Measurements from ENCODE around the gene PPP2R2D.

Gene PPP2R2D

GRCh38 chr10:131955591-131956340 lies 55.0 kb downstream of the PPP2R2D start:
- TF ChIP-seq CTCF (conservative IDR thresholded peaks at IDR 0.05; ENCODE audit: low read depth, low read length): no peak
- H3K36me3 ChIP-seq (ENCODE audit: insufficient read depth): no peaks in the 10 kb centered on the region
- H3K4me3 ChIP-seq (IDR thresholded peaks at IDR 0.05; ENCODE audit: insufficient read depth, low read depth, low read length): no peak overlapping the region
- H3K4me1 ChIP-seq (ENCODE audit: low read depth, poor library complexity, severe bottlenecking): no peaks in the 10 kb centered on the region
- H3K27me3 ChIP-seq (ENCODE audit: insufficient read depth, low read depth): no peaks in the 10 kb centered on the region
- no peak overlapping the region for H3K9ac ChIP-seq
- no peak overlapping the region for H3K27ac ChIP-seq
- H3K4me2 ChIP-seq: no peak overlapping the region
- no peaks in the 10 kb centered on the region for H4K20me1 ChIP-seq (ENCODE audit: insufficient read depth)
- H3K79me2 ChIP-seq (ENCODE audit: insufficient read depth, low read depth): no peaks in the 10 kb centered on the region
- no peak overlapping the region for H2AFZ ChIP-seq (ENCODE audit: low read depth)

GRCh38 chr10:131959841-131960240 lies 59.0 kb downstream of the PPP2R2D start:
- H3K36me3 ChIP-seq (ENCODE audit: insufficient read depth): no peaks in the 10 kb centered on the region

DNA sequence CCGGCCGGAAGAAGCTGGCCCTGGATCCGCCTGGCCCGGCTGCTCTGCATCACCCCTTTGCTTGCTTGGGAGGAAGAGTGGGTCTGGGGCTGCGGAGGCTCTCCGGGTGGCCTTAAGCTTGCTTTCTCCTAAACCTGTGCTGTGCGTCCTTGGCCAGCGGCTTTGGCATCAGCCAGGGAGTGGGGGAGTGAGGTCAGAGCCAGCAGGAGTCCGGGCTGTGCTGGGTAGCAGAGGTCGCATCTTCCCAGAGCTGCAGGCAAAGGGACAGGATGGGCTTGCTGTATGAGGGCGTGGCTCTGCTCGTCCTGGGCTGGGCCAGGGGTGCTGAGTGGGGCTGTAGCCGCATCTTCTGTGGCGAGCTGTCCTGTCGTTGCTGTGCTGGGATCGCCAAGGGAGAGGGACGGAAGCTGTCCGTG lies 59.8 kb downstream of the PPP2R2D start:
- Histone ChIP-seq H3K4me3 (IDR thresholded peaks at IDR 0.05; ENCODE audit: insufficient read depth, low read depth, low read length) (no peak overlapping the region), H3K36me3 (ENCODE audit: insufficient read depth) (no peaks in the 10 kb centered on the region), H3K27ac (no peak overlapping the region), H3K27me3 (ENCODE audit: insufficient read depth, low read depth) (no peaks in the 10 kb centered on the region), H3K4me2 (no peak overlapping the region), H3K4me1 (ENCODE audit: low read depth, poor library complexity, severe bottlenecking) (no peaks in the 10 kb centered on the region), H3K9ac (no peak overlapping the region), H4K20me1 (ENCODE audit: insufficient read depth) (no peaks in the 10 kb centered on the region), H3K79me2 (ENCODE audit: insufficient read depth, low read depth) (no peaks in the 10 kb centered on the region), H2AFZ (ENCODE audit: low read depth) (no peak overlapping the region)
- TF ChIP-seq CTCF (conservative IDR thresholded peaks at IDR 0.05; ENCODE audit: low read depth, low read length): no peak

More at GRCh38 chr10:131959841-131960240, 59.0 kb downstream of the PPP2R2D start:
- Histone ChIP-seq H2AFZ (ENCODE audit: low read depth) (no peak overlapping the region), H3K4me1 (ENCODE audit: low read depth, poor library complexity, severe bottlenecking) (no peaks in the 10 kb centered on the region), H3K27ac (no peak overlapping the region), H4K20me1 (ENCODE audit: insufficient read depth) (no peaks in the 10 kb centered on the region), H3K4me3 (IDR thresholded peaks at IDR 0.05; ENCODE audit: insufficient read depth, low read depth, low read length) (no peak overlapping the region), H3K9ac (no peak overlapping the region), H3K4me2 (no peak overlapping the region), H3K27me3 (ENCODE audit: insufficient read depth, low read depth) (no peaks in the 10 kb centered on the region), H3K79me2 (ENCODE audit: insufficient read depth, low read depth) (no peaks in the 10 kb centered on the region)
- TF ChIP-seq CTCF (conservative IDR thresholded peaks at IDR 0.05; ENCODE audit: low read depth, low read length): no peak

GRCh38 chr10:131961047-131961776 lies 60.4 kb downstream of the PPP2R2D start:
- H4K20me1 ChIP-seq (ENCODE audit: insufficient read depth): no peaks in the 10 kb centered on the region
- no peaks in the 10 kb centered on the region for H3K27me3 ChIP-seq (ENCODE audit: insufficient read depth, low read depth)
- no peaks in the 10 kb centered on the region for H3K36me3 ChIP-seq (ENCODE audit: insufficient read depth)
- no peak overlapping the region for H3K4me2 ChIP-seq
- no peak overlapping the region for H3K4me3 ChIP-seq (IDR thresholded peaks at IDR 0.05; ENCODE audit: insufficient read depth, low read depth, low read length)
- H2AFZ ChIP-seq (ENCODE audit: low read depth): no peak overlapping the region
- H3K9ac ChIP-seq: no peak overlapping the region
- TF ChIP-seq CTCF (conservative IDR thresholded peaks at IDR 0.05; ENCODE audit: low read depth, low read length): no peak
- no peaks in the 10 kb centered on the region for H3K79me2 ChIP-seq (ENCODE audit: insufficient read depth, low read depth)
- H3K27ac ChIP-seq: no peak overlapping the region
- H3K4me1 ChIP-seq (ENCODE audit: low read depth, poor library complexity, severe bottlenecking): no peaks in the 10 kb centered on the region
